Activated T-helper 2 cell treated with anti-CD3 and anti-CD28 coated beads, Interferon-gamma antibody, Interleukin-2, Interleukin-4, amounts not matched to agents 10 μg/mL and 5 μg/mL and 100 μg/mL, durations not matched to agents 14 hours and 24 hours and 36 hours (primary cell): ENCODE data around the gene BID. TPM values are rescaled to one million over a fixed set of nuclear protein-coding genes. Genes with fewer than 3 reads are reported as not detected.
"Not testable (repeated sequence)": the region's sequence is repeated elsewhere in the genome, so short reads cannot be mapped to it uniquely, and the experiment has no call there.

Source experiments
- DNase-seq: peaks from one replicate; pipeline ENCODE4 v3.0.0; 2021; ENCODE audit warnings: low spot score
- H3K27ac Mint-ChIP-seq: one replicate; pipeline ENCODE4 v1.8.0; 2021; ENCODE audit warnings: mixed read lengths
- H3K27me3 Mint-ChIP-seq: one replicate; pipeline ENCODE4 v1.8.0; 2021; ENCODE audit warnings: low read depth, mixed read lengths
- H3K36me3 Mint-ChIP-seq: one replicate; pipeline ENCODE4 v1.8.0; 2021; ENCODE audit warnings: low read depth, mixed read lengths
- H3K4me1 Mint-ChIP-seq: one replicate; pipeline ENCODE4 v1.8.0; 2021; ENCODE audit warnings: low read depth, mixed read lengths
- H3K4me3 Mint-ChIP-seq: one replicate; pipeline ENCODE4 v1.8.0; 2021; ENCODE audit warnings: low read depth, mild to moderate bottlenecking, moderate library complexity, mixed read lengths
- H3K9me3 Mint-ChIP-seq: one replicate; pipeline ENCODE4 v1.8.0; 2021; ENCODE audit warnings: mixed read lengths
- intact Hi-C: fragments of 100-400 bp; cut with micrococcal nuclease; formaldehyde crosslinking; loops from one replicate; pipeline ENCODE4 v1.15.1; 2023
- total RNA-seq: library from RNA; stranded (reverse); gene quantifications from 2 replicates; pipeline ENCODE4 v1.2.3, GENCODE V29; 2022

Gene BID
- total RNA-seq, 1 donor from 2014 or later: 11.5 TPM

- Mint-ChIP-seq H3K27me3 (peaks cover 51% of the 10 kb centered on the region), H3K27ac (peak overlapping the region; percentile 43), H3K9me3 (no peaks in the 10 kb centered on the region), H3K4me1 (peaks cover 19% of the 10 kb centered on the region), H3K4me3 (peak overlapping the region; percentile 2), H3K36me3 (peaks cover under 1% of the 10 kb centered on the region)
- intact Hi-C loops: loop anchor here (1.0 to 5.0 kb wide), 5 partner anchors 10 to 310 kb away; partner anchors contain the start of genes BCL2L13 and PEX26
- peak; percentile 52 for DNase-seq
Observed at GRCh38 chr22:17767233-17768065, 6.8 kb downstream of the BID start.

DNA sequence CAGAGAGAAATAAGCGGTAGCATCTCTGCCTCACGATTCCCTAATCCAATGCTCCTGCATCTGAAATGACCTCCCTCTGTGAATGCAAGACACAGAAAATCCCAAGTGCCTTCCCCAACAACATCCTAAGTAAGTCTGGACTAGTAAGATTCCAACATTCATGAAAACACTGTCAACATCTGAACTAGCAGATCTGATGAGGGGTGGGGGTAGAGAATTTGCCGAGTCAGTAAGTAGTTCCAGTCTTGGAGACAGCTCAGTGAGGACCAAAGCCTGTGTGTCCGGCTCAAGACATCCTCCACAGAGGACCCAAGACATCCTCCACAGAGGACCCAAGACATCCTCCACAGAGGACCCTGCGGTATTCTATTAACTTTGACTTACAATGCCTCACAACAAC is 9.4 kb downstream of the BID start:
- intact Hi-C loops: loop anchor here (5.0 kb wide), 1 partner anchor 312 kb away; the partner anchor contains the start of gene PEX26
- H3K36me3 Mint-ChIP-seq, H3K27ac Mint-ChIP-seq, H3K4me3 Mint-ChIP-seq, DNase-seq, H3K9me3 Mint-ChIP-seq: not testable (repeated sequence)
- H3K4me1 Mint-ChIP-seq: peaks cover 19% of the 10 kb centered on the region
- peaks cover 44% of the 10 kb centered on the region for H3K27me3 Mint-ChIP-seq

DNA sequence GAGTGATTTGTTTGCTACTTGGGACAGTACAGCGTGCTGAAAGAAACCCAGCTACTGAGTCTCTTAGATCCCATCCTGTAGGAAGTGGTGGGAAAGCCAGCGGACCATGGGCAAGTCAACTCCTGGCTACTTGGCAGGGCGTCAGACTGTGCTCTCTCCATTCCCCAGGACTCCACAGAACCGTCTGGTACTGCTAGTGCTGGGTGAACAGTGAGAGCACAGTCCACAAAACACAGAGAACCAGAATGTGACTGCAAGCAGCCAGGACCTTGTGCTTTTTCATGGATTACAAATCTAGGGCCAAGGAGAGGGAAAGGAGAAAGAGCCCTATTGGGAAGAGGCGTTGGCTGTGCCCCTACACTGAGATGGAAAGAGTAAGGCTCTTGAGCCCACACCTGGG is 10.2 kb downstream of the BID start:
- Mint-ChIP-seq H3K4me1 (peaks cover 19% of the 10 kb centered on the region), H3K4me3 (no peak overlapping the region), H3K27me3 (peaks cover 40% of the 10 kb centered on the region), H3K36me3 (no peaks in the 10 kb centered on the region), H3K27ac (no peak overlapping the region), H3K9me3 (no peaks in the 10 kb centered on the region)
- DNase-seq: no peak
- intact Hi-C loops: no loop called here

DNA sequence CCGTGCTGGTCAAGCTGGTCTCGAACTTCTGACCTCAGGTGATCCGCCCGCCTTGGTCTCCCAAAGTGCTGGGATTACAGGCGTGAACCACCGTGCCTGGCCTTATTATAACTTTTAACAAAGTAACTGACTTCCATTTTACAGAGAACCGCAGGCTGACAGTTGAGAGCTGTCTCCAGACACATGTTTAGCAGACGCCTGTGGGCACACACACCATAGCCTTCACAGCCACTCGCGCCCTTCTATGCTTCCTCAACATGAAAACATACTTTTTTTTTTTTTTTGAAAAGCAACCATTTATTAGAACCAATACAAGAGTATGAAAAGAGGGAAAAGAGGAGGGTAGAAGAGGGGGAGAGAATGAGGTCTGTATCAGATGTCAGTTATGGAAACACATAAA is 10.8 kb downstream of the BID start:
- not testable (repeated sequence) for H3K4me3 Mint-ChIP-seq

DNA sequence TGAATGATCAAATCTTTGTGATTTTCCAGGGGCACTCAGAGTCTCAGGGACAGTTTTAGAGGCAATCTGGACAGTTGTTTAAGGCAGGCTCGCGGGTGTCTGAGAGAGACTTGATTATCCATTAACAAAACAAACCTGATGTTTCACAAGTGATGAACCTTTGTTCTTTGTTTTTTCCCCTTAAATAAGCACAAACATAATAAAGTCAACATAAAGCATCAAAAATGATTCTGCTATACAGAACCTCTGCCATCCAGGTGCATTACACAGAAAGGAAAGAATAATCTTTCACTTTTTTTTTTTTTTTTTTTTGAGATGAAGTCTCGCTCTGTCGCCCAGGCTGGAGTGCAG is 13.2 kb downstream of the BID start:
- Mint-ChIP-seq H3K27ac (no peak overlapping the region), H3K27me3 (peaks cover 40% of the 10 kb centered on the region), H3K4me1 (peaks cover 9% of the 10 kb centered on the region), H3K36me3 (no peaks in the 10 kb centered on the region), H3K9me3 (no peaks in the 10 kb centered on the region), H3K4me3 (no peak overlapping the region)
- intact Hi-C loops: no loop called here
- DNase-seq: no peak

More for the DNA sequence above, 10.8 kb downstream of the BID start:
- H3K27ac Mint-ChIP-seq, H3K9me3 Mint-ChIP-seq, H3K36me3 Mint-ChIP-seq, DNase-seq, intact Hi-C loops: not testable (repeated sequence)
- peaks cover 19% of the 10 kb centered on the region for H3K4me1 Mint-ChIP-seq
- H3K27me3 Mint-ChIP-seq: peaks cover 42% of the 10 kb centered on the region

DNA sequence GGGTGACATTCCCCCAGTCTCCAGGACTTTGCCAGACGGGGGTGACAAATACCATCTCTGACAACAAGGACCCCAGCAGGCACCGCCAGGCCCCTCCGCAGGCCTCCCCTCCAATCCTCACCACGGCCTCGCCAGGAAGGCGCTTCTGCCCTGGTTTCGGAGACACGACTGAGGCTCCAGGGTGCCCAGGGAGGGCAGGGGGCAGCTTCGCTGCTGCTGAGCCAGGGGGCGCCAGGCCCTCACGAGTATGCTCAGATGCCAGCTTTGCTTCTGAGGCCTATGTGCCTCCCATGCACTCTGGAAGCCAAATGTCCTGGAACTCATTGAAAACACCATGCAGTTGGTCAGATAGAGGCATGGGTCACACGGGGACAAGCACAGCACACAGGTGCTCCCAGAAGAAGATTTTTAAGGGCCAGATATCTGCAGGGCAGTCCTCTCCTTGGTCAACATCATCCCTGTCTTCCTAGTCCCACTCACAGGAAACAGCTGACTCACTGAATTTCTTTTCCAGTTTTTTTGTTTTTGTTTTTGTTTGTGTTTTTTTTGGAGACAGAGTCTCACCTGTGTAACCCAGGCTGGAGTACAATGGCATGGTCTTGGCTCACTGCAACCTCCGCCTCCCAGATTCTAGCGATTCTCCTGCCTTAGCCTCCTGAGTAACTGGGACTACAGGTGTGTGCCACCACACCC is 19.9 kb downstream of the BID start:
- Mint-ChIP-seq H3K4me1 (no peaks in the 10 kb centered on the region), H3K27me3 (peaks cover 6% of the 10 kb centered on the region), H3K36me3 (no peaks in the 10 kb centered on the region), H3K9me3 (no peaks in the 10 kb centered on the region), H3K4me3 (no peak overlapping the region), H3K27ac (no peak overlapping the region)
- no peak for DNase-seq
- intact Hi-C loops: no loop called here

DNA sequence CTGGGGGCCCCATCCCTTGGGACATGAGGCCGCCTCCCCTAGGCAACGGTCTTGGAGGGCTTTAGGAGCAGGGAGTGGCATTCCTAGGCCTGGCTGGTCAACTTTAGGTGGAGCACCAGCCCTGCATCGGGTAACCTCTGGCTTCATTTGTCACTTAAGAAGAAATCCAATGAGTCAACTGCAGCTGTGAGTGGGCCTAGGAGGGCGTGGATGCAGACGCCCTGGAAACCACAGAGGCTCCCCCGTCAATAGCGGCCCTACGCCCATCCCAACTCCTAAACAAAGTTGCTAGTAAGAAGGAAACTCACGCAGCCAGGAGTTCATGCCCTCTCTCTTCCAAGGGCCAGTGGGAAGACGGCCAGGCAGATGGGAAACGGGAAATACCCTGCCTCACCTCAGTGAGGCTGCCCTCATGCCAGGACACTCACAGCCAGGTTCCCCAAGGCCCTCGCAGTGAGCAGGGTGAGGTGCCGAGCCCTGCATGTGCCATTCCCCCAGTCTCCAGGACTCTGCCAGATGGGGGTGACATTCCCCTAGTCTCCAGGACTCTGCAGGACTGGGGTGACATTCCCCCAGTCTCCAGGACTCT is 20.8 kb downstream of the BID start:
- Mint-ChIP-seq H3K4me3 (no peak overlapping the region), H3K36me3 (no peaks in the 10 kb centered on the region)

DNA sequence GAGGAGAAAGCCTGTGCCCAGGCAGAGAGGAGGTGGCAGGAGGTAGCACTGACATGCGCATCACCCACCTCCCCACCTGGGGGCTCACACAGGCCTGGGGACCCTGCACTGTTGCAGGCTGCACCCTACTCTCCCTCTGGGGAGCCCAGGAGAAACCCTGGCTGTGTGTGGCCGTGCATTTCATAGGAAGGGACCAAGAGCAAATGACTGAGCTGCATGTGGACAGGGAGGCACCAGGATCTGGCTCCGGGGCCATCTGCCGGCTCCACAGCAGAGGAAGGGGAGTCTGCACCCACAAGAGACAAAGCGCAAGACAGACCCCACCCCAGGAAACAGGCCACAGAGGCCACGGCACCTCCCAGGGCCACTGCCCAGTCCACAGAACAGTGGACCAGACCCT is 22.7 kb downstream of the BID start:
- DNase-seq: no peak
- H3K36me3 Mint-ChIP-seq: no peaks in the 10 kb centered on the region
- no peaks in the 10 kb centered on the region for H3K9me3 Mint-ChIP-seq
- H3K27ac Mint-ChIP-seq: no peak overlapping the region
- no peak overlapping the region for H3K4me3 Mint-ChIP-seq
- H3K27me3 Mint-ChIP-seq: peaks cover 2% of the 10 kb centered on the region
- intact Hi-C loops: no loop called here
- H3K4me1 Mint-ChIP-seq: no peaks in the 10 kb centered on the region

More for the DNA sequence above, 20.8 kb downstream of the BID start:
- Mint-ChIP-seq H3K27me3 (peaks cover 4% of the 10 kb centered on the region), H3K27ac (no peak overlapping the region), H3K4me1 (no peaks in the 10 kb centered on the region), H3K9me3 (no peaks in the 10 kb centered on the region)
- intact Hi-C loops: no loop called here
- DNase-seq: no peak

DNA sequence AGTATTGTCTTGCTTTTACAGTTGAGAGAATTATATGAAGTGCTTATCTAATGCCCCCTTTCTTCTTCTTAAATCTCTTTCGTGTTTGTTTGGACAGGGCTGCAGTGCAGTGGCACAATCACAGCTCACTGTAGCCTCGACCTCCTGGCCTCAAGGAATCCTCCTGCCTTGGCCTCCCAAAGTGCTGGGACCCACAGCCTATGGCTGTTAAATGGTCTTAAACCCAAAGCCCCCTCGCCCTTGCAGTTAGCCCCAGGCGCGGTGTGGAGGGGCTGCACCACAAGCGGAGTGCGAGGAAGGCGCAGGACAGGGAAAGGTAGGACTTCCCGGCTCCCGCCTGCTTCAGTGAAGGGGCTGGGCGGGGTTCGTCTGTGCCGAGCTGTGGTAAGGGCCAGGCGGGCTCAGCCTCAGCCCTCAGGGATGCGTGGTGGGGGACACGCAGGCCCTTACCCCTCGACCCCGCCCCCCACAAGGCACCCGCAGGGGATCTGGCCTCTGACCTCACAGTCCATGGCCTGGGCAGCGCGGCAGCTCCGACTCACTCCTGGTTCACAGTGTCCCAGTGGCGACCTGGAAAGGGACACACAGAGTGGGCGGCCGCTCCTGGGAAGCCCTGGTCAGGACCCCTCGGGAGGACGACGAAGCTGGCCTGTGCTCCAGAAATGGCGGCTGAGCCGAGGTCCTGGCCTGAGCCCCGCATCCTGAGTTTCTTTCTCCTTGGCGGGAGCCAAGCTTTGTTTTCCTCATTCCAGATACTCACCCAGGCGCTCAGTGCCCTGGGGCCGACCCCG is 24.5 kb downstream of the BID start:
- H3K27ac Mint-ChIP-seq: no peak overlapping the region
- H3K27me3 Mint-ChIP-seq: no peaks in the 10 kb centered on the region
- no peak for DNase-seq
- H3K4me3 Mint-ChIP-seq: no peak overlapping the region
- no peaks in the 10 kb centered on the region for H3K4me1 Mint-ChIP-seq
- no peaks in the 10 kb centered on the region for H3K9me3 Mint-ChIP-seq
- no peaks in the 10 kb centered on the region for H3K36me3 Mint-ChIP-seq
- intact Hi-C loops: no loop called here

- no peaks in the 10 kb centered on the region for H3K27me3 Mint-ChIP-seq
- no peak overlapping the region for H3K4me3 Mint-ChIP-seq
- no peaks in the 10 kb centered on the region for H3K4me1 Mint-ChIP-seq
- intact Hi-C loops: no loop called here
- no peaks in the 10 kb centered on the region for H3K36me3 Mint-ChIP-seq
- H3K27ac Mint-ChIP-seq: no peak overlapping the region
- H3K9me3 Mint-ChIP-seq: no peaks in the 10 kb centered on the region
- no peak for DNase-seq
Observed at GRCh38 chr22:17748555-17749353, 25.5 kb downstream of the BID start.

GRCh38 chr22:17746916-17747315 is 27.4 kb downstream of the BID start:
- Mint-ChIP-seq H3K36me3 (peaks cover 2% of the 10 kb centered on the region), H3K9me3 (no peaks in the 10 kb centered on the region), H3K27me3 (no peaks in the 10 kb centered on the region), H3K27ac (no peak overlapping the region), H3K4me3 (no peak overlapping the region), H3K4me1 (no peaks in the 10 kb centered on the region)
- intact Hi-C loops: no loop called here
- DNase-seq: no peak

GRCh38 chr22:17744430-17744829 is 29.8 kb downstream of the BID start:
- intact Hi-C loops: no loop called here
- peaks cover 2% of the 10 kb centered on the region for H3K36me3 Mint-ChIP-seq
- no peaks in the 10 kb centered on the region for H3K27me3 Mint-ChIP-seq
- no peak for DNase-seq
- no peaks in the 10 kb centered on the region for H3K9me3 Mint-ChIP-seq
- H3K4me3 Mint-ChIP-seq: no peak overlapping the region
- no peak overlapping the region for H3K27ac Mint-ChIP-seq
- no peaks in the 10 kb centered on the region for H3K4me1 Mint-ChIP-seq
